Adipocyte (in vitro differentiated cells): Measurements from ENCODE around the gene PYY.
A peak's percentile ranks its signal among the peaks of the same experiment; 100 is the strongest.
"Not testable (repeated sequence)": the region's sequence is repeated elsewhere in the genome, so short reads cannot be mapped to it uniquely, and the experiment has no call there.

Experiments
- DNase-seq: peaks from one replicate; pipeline ENCODE4 v3.0.0-alpha.2; 2015; ENCODE audit warnings: low read depth
- H3K27me3 ChIP-seq: replicated peaks from 2 replicates; pipeline ENCODE4 v1.7.0; 2013; ENCODE audit warnings: mild to moderate bottlenecking, low read length, moderate library complexity; ENCODE audit not compliant: control insufficient read depth, insufficient read depth
- H3K36me3 ChIP-seq: 2 replicates; pipeline ENCODE4 v1.7.0; 2013; ENCODE audit warnings: low read length, mild to moderate bottlenecking, moderate library complexity; ENCODE audit not compliant: control insufficient read depth, insufficient read depth, severe bottlenecking
- H3K4me1 ChIP-seq: 2 replicates; pipeline ENCODE4 v1.7.0; 2013; ENCODE audit warnings: mild to moderate bottlenecking, low read length, moderate library complexity; ENCODE audit not compliant: control insufficient read depth, insufficient read depth
- H3K4me3 ChIP-seq: 2 replicates; pipeline ENCODE4 v1.7.0; 2013; ENCODE audit warnings: mild to moderate bottlenecking, low read length, moderate library complexity
- H3K9ac ChIP-seq: 2 replicates; pipeline ENCODE4 v1.7.0; 2013; ENCODE audit warnings: mild to moderate bottlenecking, low read length, moderate library complexity
- H3K9me3 ChIP-seq: 2 replicates; pipeline ENCODE4 v1.7.0; 2013; ENCODE audit warnings: mild to moderate bottlenecking, low read length, moderate library complexity; ENCODE audit not compliant: control insufficient read depth

PYY gene

GRCh38 chr17:43976963-43977837, 23.5 kb upstream of the PYY start:
- H3K4me3 ChIP-seq, result no peak overlapping the region
- DNase-seq, result no peak
- H3K4me1 ChIP-seq, result peaks cover 9% of the 10 kb centered on the region
- no peaks in the 10 kb centered on the region for H3K9me3 ChIP-seq
- peaks cover 26% of the 10 kb centered on the region for H3K27me3 ChIP-seq
- no peaks in the 10 kb centered on the region for H3K36me3 ChIP-seq
- H3K9ac ChIP-seq, result no peak overlapping the region

GRCh38 chr17:43975898-43976297, 22.2 kb upstream of the PYY start:
- H3K27me3 ChIP-seq, result peaks cover 26% of the 10 kb centered on the region
- no peaks in the 10 kb centered on the region for H3K36me3 ChIP-seq
- H3K9ac ChIP-seq, result no peak overlapping the region
- DNase-seq, result no peak
- no peaks in the 10 kb centered on the region for H3K9me3 ChIP-seq
- H3K4me3 ChIP-seq, result no peak overlapping the region
- H3K4me1 ChIP-seq, result peaks cover 9% of the 10 kb centered on the region

- DNase-seq, result peak; percentile 24
- Histone ChIP-seq H3K9me3 (no peaks in the 10 kb centered on the region), H3K27me3 (peaks cover 26% of the 10 kb centered on the region), H3K4me1 (peaks cover 9% of the 10 kb centered on the region), H3K9ac (no peak overlapping the region), H3K36me3 (no peaks in the 10 kb centered on the region), H3K4me3 (no peak overlapping the region)
Measured at GRCh38 chr17:43974382-43975266, 20.9 kb upstream of the PYY start.

- H3K27me3 ChIP-seq, result peaks cover 30% of the 10 kb centered on the region
- not testable (repeated sequence) for H3K36me3 ChIP-seq, H3K4me1 ChIP-seq, H3K9ac ChIP-seq, DNase-seq, H3K4me3 ChIP-seq, H3K9me3 ChIP-seq
Measured at GRCh38 chr17:43972444-43973212, 18.9 kb upstream of the PYY start.

- not testable (repeated sequence) for H3K9me3 ChIP-seq, H3K4me3 ChIP-seq, DNase-seq, H3K9ac ChIP-seq, H3K36me3 ChIP-seq, H3K4me1 ChIP-seq
- peaks cover 23% of the 10 kb centered on the region for H3K27me3 ChIP-seq
Measured at GRCh38 chr17:43971436-43971835, 17.7 kb upstream of the PYY start.

- peaks cover 23% of the 10 kb centered on the region for H3K27me3 ChIP-seq
- DNase-seq, result no peak
- no peak overlapping the region for H3K4me3 ChIP-seq
- peaks cover 9% of the 10 kb centered on the region for H3K4me1 ChIP-seq
- no peak overlapping the region for H3K9ac ChIP-seq
- H3K9me3 ChIP-seq, result no peaks in the 10 kb centered on the region
- H3K36me3 ChIP-seq, result no peaks in the 10 kb centered on the region
Measured at GRCh38 chr17:43970366-43970765, 16.6 kb upstream of the PYY start.

- no peak for DNase-seq
- Histone ChIP-seq H3K4me3 (no peak overlapping the region), H3K27me3 (peaks cover 7% of the 10 kb centered on the region), H3K9ac (no peak overlapping the region), H3K36me3 (no peaks in the 10 kb centered on the region), H3K9me3 (no peaks in the 10 kb centered on the region), H3K4me1 (no peaks in the 10 kb centered on the region)
Measured at GRCh38 chr17:43967251-43967875, 13.6 kb upstream of the PYY start.

- DNase-seq, result no peak
- Histone ChIP-seq H3K9me3 (no peaks in the 10 kb centered on the region), H3K4me3 (no peak overlapping the region), H3K27me3 (peaks cover 7% of the 10 kb centered on the region), H3K9ac (no peak overlapping the region), H3K36me3 (no peaks in the 10 kb centered on the region), H3K4me1 (no peaks in the 10 kb centered on the region)
Measured at GRCh38 chr17:43966276-43966675, 12.5 kb upstream of the PYY start.

GRCh38 chr17:43962479-43962878, 8.7 kb upstream of the PYY start:
- Histone ChIP-seq H3K4me1 (no peaks in the 10 kb centered on the region), H3K4me3 (no peak overlapping the region), H3K9me3 (no peaks in the 10 kb centered on the region), H3K36me3 (no peaks in the 10 kb centered on the region), H3K9ac (no peak overlapping the region), H3K27me3 (peaks cover under 1% of the 10 kb centered on the region)
- no peak for DNase-seq

GRCh38 chr17:43961954-43962353, 8.2 kb upstream of the PYY start:
- H3K9me3 ChIP-seq, result no peaks in the 10 kb centered on the region
- no peak overlapping the region for H3K9ac ChIP-seq
- no peaks in the 10 kb centered on the region for H3K4me1 ChIP-seq
- no peaks in the 10 kb centered on the region for H3K27me3 ChIP-seq
- no peak for DNase-seq
- no peak overlapping the region for H3K4me3 ChIP-seq
- H3K36me3 ChIP-seq, result no peaks in the 10 kb centered on the region
